GM21717 (cell line): ENCODE results near the gene CLTCL1.

ENCODE experiments used
- ATAC-seq: cut with Tn5 transposase; IDR thresholded peaks from one replicate; pipeline ENCODE4 v1.9.1; 2021; ENCODE audit warnings: mild to moderate bottlenecking, moderate library complexity; ENCODE audit not compliant: unreplicated experiment

The CLTCL1 gene

DNA sequence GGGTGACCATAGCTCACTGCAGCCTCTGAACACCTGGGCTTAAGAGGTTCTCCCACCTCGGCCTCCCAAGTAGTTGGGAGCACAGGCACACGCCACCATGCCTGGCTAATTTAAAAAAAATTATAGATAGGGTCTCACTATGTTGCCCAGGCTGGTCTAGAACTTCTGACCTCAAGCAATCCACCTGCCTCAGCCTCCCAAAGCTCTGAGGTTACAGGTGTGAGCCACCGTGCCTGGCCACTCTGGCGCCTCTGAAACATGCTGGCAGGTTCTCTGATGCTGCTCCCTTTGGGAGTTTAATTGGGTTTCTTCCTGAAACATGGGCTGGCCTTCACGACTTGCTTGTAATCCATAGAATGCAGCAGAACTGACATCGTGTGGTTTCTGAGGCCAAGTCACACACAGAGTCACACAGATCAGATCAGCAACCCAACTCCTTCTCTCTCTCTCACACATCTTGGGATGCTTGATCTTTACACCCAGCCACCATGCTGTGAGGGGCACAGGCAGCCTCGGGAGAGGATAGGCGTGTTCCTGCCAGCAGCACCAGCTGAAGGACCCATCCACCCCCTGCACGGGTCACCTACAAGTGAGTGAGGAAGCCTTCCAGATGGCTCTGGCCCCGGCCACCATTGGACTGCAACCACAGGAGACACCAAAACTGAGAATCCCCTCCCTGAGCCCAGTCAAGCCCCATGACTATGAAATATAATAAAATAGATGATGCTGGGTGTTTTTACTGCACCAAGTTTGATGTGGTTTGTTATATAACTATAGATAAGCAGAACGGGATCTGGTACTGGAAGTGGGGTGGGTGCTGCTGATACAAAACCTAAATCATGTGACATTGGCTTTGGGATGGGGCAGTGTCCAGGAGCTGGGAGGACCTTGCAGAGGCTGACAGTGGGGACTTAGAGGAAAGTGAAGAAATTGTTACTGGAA lies 138.3 kb downstream of the CLTCL1 start:
- ATAC-seq: no peak

DNA sequence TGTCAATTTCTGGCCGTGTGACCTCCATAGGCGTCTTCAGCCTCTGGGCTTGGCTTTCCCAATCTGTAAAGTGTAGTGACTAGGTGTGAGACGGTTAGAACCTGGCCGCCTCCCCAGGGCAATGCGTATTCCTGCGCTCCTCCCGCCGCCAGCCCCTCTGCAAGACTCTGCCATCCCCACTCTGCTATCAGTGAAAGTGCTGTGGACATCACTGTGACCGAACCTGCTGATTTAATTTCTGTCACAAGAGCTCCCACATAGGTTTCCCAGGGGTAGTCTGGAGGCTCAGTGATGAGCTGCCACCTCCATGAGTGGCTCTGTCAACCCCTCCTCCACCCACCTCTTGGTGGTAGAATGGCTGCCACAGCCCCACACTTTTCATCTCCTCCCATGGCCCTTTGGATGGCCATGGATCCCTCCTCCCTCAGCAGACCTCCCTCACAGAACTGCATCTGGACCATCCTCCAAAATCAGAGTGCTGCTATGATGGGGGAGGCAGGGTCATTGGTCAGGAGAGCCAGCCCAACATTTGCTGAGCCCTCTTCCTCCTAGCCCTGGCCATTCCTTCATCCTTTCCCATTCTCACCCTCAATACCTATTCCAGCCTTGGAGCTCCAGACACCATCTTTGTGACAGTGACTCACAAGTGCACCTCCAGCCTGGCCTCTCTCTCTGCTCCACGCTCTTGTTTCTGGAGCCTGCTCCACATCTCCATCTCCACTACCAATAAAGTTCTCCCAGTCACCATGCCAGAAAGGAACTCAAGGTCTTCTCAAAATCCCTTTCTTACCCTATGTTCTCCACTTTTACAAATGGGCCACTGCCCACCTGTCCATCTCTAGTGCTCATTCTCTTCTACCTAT lies 140.0 kb downstream of the CLTCL1 start:
- ATAC-seq: no peak

GRCh38 chr22:19150482-19151328 lies 140.8 kb downstream of the CLTCL1 start:
- ATAC-seq: no peak

DNA sequence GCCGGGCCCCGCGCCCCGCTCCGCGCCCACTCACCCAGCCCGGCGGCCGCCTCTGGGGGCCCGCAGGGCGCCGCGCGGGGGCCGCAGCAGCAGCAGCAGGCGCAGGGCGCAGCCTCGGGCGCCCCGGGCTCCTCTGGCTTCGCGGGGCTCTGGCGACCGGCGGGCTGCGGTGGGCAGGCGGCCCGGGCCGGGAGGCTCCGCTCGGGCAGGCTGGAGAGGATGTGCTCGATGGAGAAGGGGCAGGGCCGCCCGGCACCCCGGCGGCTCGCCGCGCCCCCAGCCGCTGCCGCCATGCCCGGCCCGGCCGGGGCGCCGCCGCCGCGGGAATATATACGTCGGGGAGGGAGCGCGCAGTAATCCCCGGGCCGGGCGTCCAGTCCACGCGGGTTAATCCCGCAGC lies 141.5 kb downstream of the CLTCL1 start, which contains the start of gene GSC2:
Gene GSC2 (minus strand): TSS at position 302 of the 400 bp plus-strand sequence. CDS start 9 bp downstream, at position 293.
- ATAC-seq: no peak

GRCh38 chr22:19149047-19149883 lies 142.3 kb downstream of the CLTCL1 start:
- no peak for ATAC-seq

GRCh38 chr22:19148417-19149046 lies 143.0 kb downstream of the CLTCL1 start:
- no peak for ATAC-seq

- ATAC-seq: no peak
These were observed 144.2 kb downstream of the CLTCL1 start for GRCh38 chr22:19147195-19147780.

- no peak for ATAC-seq
These were observed 145.1 kb downstream of the CLTCL1 start for GRCh38 chr22:19146215-19146968.

- peak; percentile 17 for ATAC-seq
These were observed 147.5 kb downstream of the CLTCL1 start for GRCh38 chr22:19143967-19144400.

DNA sequence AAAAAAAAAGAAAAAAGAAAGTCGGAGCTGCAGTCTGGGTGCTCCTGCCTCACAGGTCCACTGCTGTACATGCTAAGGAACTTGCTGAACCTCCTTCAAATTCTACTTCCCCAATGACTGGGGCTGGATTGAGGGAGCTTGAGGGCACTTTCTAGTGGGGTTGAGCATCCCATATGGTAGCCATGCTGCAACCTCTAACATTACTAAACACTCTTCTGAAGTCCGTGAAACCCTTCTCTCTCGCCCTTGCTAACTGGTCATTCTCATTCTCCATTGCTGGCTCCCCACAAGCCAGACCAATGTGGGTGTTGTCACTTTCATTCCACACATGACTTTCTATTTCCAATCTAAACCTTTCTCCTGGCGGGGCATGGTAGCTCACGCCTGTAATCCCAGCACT lies 148.3 kb downstream of the CLTCL1 start:
- ATAC-seq: no peak

DNA sequence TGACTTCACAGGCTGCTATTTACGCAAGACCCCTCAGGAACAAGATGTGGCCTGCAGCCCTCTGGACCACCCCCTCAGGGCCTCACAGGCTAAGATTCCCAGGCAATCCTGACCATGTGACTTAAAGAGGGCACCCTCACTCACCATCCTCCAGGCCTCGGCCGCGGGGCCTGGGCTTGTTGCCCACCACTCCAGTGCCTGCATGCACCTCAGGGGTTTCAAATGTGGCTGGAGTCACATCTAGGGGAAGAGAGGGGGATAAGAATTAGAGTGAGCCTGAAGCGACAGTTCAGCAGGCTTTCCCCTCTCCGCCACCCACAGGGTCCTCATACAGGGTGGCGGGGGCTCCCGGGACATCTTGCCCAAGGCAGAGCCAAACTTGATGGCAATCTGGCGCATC lies 149.1 kb downstream of the CLTCL1 start:
- no peak for ATAC-seq

DNA sequence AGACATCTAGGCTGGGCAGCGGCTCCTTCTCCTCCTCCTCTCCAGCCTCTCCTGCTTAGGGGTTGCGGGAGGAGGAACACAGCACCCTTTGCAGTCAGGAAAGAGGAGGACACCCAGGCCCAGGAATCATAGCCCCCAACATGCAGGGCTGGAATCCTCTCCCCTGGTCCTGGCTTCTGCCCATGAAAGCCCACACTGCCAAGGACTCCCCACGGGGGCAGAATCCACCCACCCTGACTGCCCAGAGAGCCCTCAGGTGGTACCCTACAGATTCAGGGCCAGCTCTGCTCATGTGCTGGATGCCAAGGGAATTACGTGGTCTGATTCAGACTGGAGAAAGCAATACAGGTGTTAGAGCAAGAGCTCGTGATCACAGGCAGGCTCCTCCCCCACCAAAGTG lies 151.5 kb downstream of the CLTCL1 start:
- ATAC-seq: no peak

GRCh38 chr22:19139001-19139356 lies 152.5 kb downstream of the CLTCL1 start:
- no peak for ATAC-seq

GRCh38 chr22:19138217-19139000 lies 153.1 kb downstream of the CLTCL1 start:
- ATAC-seq: no peak

- ATAC-seq: no peak
These were observed 153.9 kb downstream of the CLTCL1 start for GRCh38 chr22:19137384-19138216.

DNA sequence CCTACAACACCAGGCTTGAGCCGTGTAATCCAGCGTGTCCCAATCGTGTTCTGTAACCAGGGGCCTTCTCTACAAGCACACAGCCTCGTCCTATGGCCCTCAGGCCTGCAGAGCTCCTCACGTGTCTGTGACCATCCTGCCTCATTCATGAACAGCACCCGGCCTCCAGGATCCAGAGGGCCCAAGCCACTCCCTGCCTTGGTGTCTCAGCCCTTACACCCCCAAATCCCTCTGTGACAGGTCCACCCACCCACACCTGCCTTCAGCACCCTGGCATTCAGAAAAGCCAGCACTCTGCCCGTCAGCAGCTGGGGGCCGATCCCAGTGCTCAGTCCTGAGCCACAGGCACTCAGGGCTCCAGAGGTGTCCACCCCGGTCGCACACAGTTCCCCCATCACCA lies 154.6 kb downstream of the CLTCL1 start:
- ATAC-seq: no peak

DNA sequence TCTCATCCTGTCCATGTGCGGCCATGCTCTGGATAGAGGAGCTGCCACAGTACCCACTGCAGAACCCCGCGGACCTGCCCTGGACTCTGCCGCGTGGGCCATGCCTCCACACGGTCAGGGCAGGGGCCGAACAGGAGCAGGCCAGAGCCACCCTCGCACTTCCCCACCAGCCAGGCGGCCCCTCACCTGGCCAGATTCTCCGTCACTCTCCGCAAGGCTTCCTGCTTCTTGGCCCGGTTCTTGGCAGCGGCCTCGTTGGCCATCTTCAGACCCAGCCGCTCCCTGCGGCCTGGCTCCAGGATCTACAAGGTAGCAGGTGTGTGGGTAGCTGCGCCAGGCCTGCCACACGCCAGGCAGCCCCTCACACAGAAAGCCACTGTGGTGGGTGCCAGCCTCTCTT lies 156.6 kb downstream of the CLTCL1 start:
- no peak for ATAC-seq
